ENCODE results near the gene KANSL2. TPM values are rescaled to one million over a fixed set of nuclear protein-coding genes. Genes with fewer than 3 reads are reported as not detected.

Gene KANSL2
- total RNA-seq, 1 donor = 48.1 TPM

- H3K79me2 ChIP-seq (ENCODE audit: insufficient read depth, low read length) = peaks cover 20% of the 10 kb centered on the region
- no peaks in the 10 kb centered on the region for H3K9me3 ChIP-seq (ENCODE audit: low read depth, low read length)
- no peak overlapping the region for H3K4me3 ChIP-seq (ENCODE audit: insufficient read depth, low read length)
- H3K36me3 ChIP-seq (ENCODE audit: insufficient read depth, low read length) = peaks cover 57% of the 10 kb centered on the region
- H3K27me3 ChIP-seq (ENCODE audit: insufficient read depth, low read length) = no peaks in the 10 kb centered on the region
- no peak overlapping the region for H3K27ac ChIP-seq (ENCODE audit: low read depth, low read length)
- H4K20me1 ChIP-seq (ENCODE audit: insufficient read depth, low read length) = peaks cover 3% of the 10 kb centered on the region
- no peak overlapping the region for H2AFZ ChIP-seq (ENCODE audit: low read length)
- no peaks in the 10 kb centered on the region for H3K4me1 ChIP-seq (ENCODE audit: insufficient read depth, low read length)
- peak; percentile 32 for DNase-seq (ENCODE audit: insufficient read length, low spot score, missing footprints)
- TF ChIP-seq CTCF (IDR thresholded peaks at IDR 0.05; ENCODE audit: extremely low read depth, low read depth, low read length) = no peak
- H3K4me2 ChIP-seq (ENCODE audit: insufficient read depth, low read length) = no peak overlapping the region
These were observed 14.6 kb upstream of the KANSL2 start for GRCh38 chr12:48696626-48697025.

GRCh38 chr12:48695859-48696258 lies 13.8 kb upstream of the KANSL2 start:
- no peak for TF ChIP-seq CTCF (IDR thresholded peaks at IDR 0.05; ENCODE audit: extremely low read depth, low read depth, low read length)
- Histone ChIP-seq H3K27me3 (ENCODE audit: insufficient read depth, low read length) (no peaks in the 10 kb centered on the region), H3K9me3 (ENCODE audit: low read depth, low read length) (no peaks in the 10 kb centered on the region), H3K79me2 (ENCODE audit: insufficient read depth, low read length) (peaks cover 26% of the 10 kb centered on the region), H3K27ac (ENCODE audit: low read depth, low read length) (no peak overlapping the region), H3K36me3 (ENCODE audit: insufficient read depth, low read length) (peaks cover 62% of the 10 kb centered on the region), H3K4me2 (ENCODE audit: insufficient read depth, low read length) (no peak overlapping the region), H3K4me1 (ENCODE audit: insufficient read depth, low read length) (no peaks in the 10 kb centered on the region), H2AFZ (ENCODE audit: low read length) (no peak overlapping the region), H4K20me1 (ENCODE audit: insufficient read depth, low read length) (peaks cover 3% of the 10 kb centered on the region), H3K4me3 (ENCODE audit: insufficient read depth, low read length) (no peak overlapping the region)
- DNase-seq (ENCODE audit: insufficient read length, low spot score, missing footprints) = peak; percentile 6

- Histone ChIP-seq H3K9me3 (ENCODE audit: low read depth, low read length) (no peaks in the 10 kb centered on the region), H3K27ac (ENCODE audit: low read depth, low read length) (no peak overlapping the region), H2AFZ (ENCODE audit: low read length) (no peak overlapping the region), H4K20me1 (ENCODE audit: insufficient read depth, low read length) (peaks cover 9% of the 10 kb centered on the region), H3K36me3 (ENCODE audit: insufficient read depth, low read length) (peaks cover 72% of the 10 kb centered on the region), H3K79me2 (ENCODE audit: insufficient read depth, low read length) (peaks cover 30% of the 10 kb centered on the region), H3K4me1 (ENCODE audit: insufficient read depth, low read length) (no peaks in the 10 kb centered on the region), H3K27me3 (ENCODE audit: insufficient read depth, low read length) (no peaks in the 10 kb centered on the region), H3K4me3 (ENCODE audit: insufficient read depth, low read length) (no peak overlapping the region), H3K4me2 (ENCODE audit: insufficient read depth, low read length) (no peak overlapping the region)
- no peak for TF ChIP-seq CTCF (IDR thresholded peaks at IDR 0.05; ENCODE audit: extremely low read depth, low read depth, low read length)
- DNase-seq (ENCODE audit: insufficient read length, low spot score, missing footprints) = no peak
These were observed 12.0 kb upstream of the KANSL2 start for GRCh38 chr12:48694038-48694437.

GRCh38 chr12:48693572-48693971 lies 11.5 kb upstream of the KANSL2 start:
- Histone ChIP-seq H3K36me3 (ENCODE audit: insufficient read depth, low read length) (peaks cover 74% of the 10 kb centered on the region), H3K27me3 (ENCODE audit: insufficient read depth, low read length) (no peaks in the 10 kb centered on the region), H3K4me3 (ENCODE audit: insufficient read depth, low read length) (no peak overlapping the region), H3K4me2 (ENCODE audit: insufficient read depth, low read length) (no peak overlapping the region), H3K79me2 (ENCODE audit: insufficient read depth, low read length) (peaks cover 30% of the 10 kb centered on the region), H4K20me1 (ENCODE audit: insufficient read depth, low read length) (peaks cover 10% of the 10 kb centered on the region), H3K27ac (ENCODE audit: low read depth, low read length) (no peak overlapping the region), H3K9me3 (ENCODE audit: low read depth, low read length) (no peaks in the 10 kb centered on the region), H2AFZ (ENCODE audit: low read length) (no peak overlapping the region), H3K4me1 (ENCODE audit: insufficient read depth, low read length) (no peaks in the 10 kb centered on the region)
- no peak for TF ChIP-seq CTCF (IDR thresholded peaks at IDR 0.05; ENCODE audit: extremely low read depth, low read depth, low read length)
- DNase-seq (ENCODE audit: insufficient read length, low spot score, missing footprints) = no peak

Data from osteoblast (primary cell).